ENCODE results near the gene IGSF21. TPM values are rescaled to one million over a fixed set of nuclear protein-coding genes. Genes with fewer than 3 reads are reported as not detected.

The IGSF21 gene
- total and polyA plus RNA-seq, 4 experiments from 2014 or later, result not detected

- H3K4me1 Mint-ChIP-seq, result no peaks in the 10 kb centered on the region
- H3K4me1 ChIP-seq (ENCODE audit: insufficient read depth, low read length), result no peaks in the 10 kb centered on the region
Observed at GRCh38 chr1:18409609-18410237, 302.1 kb downstream of the IGSF21 start.

GRCh38 chr1:18410407-18410806 lies 302.8 kb downstream of the IGSF21 start:
- POLR2A ChIA-PET (ENCODE audit: partially characterized antibody), result no interaction called here
- no peaks in the 10 kb centered on the region for H3K4me1 Mint-ChIP-seq
- peaks cover 7 to 12% of the 10 kb centered on the region in 2 donors for H3K27me3 Mint-ChIP-seq
- Histone ChIP-seq H3K4me3 (ENCODE audit: low read length in 2 of 2) (no peak overlapping the region), H3K36me3 (ENCODE audit: insufficient read depth, low read length) (no peaks in the 10 kb centered on the region), H3K27ac (ENCODE audit: low read depth, low read length) (no peak overlapping the region), H3K9me3 (ENCODE audit: control insufficient read depth in 1 of 2, low read length in 2 of 2) (peaks cover 0 to 5% of the 10 kb centered on the region in 2 donors), H3K4me1 (ENCODE audit: insufficient read depth, low read length) (no peaks in the 10 kb centered on the region), H3K27me3 (ENCODE audit: insufficient read depth, low read length) (no peaks in the 10 kb centered on the region)
- H3K36me3 Mint-ChIP-seq, result no peaks in the 10 kb centered on the region
- H3K4me3 Mint-ChIP-seq, result no peak overlapping the region
- no peak overlapping the region for H3K27ac Mint-ChIP-seq
- DNase-seq, result no peak
- intact Hi-C loops (cut with micrococcal nuclease), result no loop called here
- H3K9me3 Mint-ChIP-seq, result peaks cover 0 to 19% (median 12%) of the 10 kb centered on the region in 8 donors
- CTCF ChIA-PET (ENCODE audit: partially characterized antibody), result no interaction called here

More at GRCh38 chr1:18409609-18410237, 302.1 kb downstream of the IGSF21 start:
- H3K4me3 Mint-ChIP-seq, result no peak overlapping the region
- peaks cover 7 to 10% of the 10 kb centered on the region in 2 donors for H3K27me3 Mint-ChIP-seq
- intact Hi-C loops (cut with micrococcal nuclease), result no loop called here
- Histone ChIP-seq H3K27ac (ENCODE audit: low read depth, low read length) (no peak overlapping the region), H3K4me3 (ENCODE audit: low read length in 2 of 2) (no peak overlapping the region), H3K9me3 (ENCODE audit: control insufficient read depth in 1 of 2, low read length in 2 of 2) (peaks cover 0 to 5% of the 10 kb centered on the region in 2 donors), H3K27me3 (ENCODE audit: insufficient read depth, low read length) (no peaks in the 10 kb centered on the region), H3K36me3 (ENCODE audit: insufficient read depth, low read length) (no peaks in the 10 kb centered on the region)
- no peak overlapping the region for H3K27ac Mint-ChIP-seq
- ChIA-PET CTCF (ENCODE audit: partially characterized antibody) (no interaction called here), POLR2A (ENCODE audit: partially characterized antibody) (no interaction called here)
- no peaks in the 10 kb centered on the region for H3K36me3 Mint-ChIP-seq
- H3K9me3 Mint-ChIP-seq, result peaks cover 0 to 22% (median 12%) of the 10 kb centered on the region in 8 donors
- no peak for DNase-seq

- Histone ChIP-seq H3K27ac (ENCODE audit: low read depth, low read length) (no peak overlapping the region), H3K36me3 (ENCODE audit: insufficient read depth, low read length) (no peaks in the 10 kb centered on the region), H3K4me1 (ENCODE audit: insufficient read depth, low read length) (no peaks in the 10 kb centered on the region), H3K4me3 (ENCODE audit: low read length in 2 of 2) (no peak overlapping the region), H3K9me3 (ENCODE audit: control insufficient read depth in 1 of 2, low read length in 2 of 2) (peaks cover 0 to 5% of the 10 kb centered on the region in 2 donors), H3K27me3 (ENCODE audit: insufficient read depth, low read length) (no peaks in the 10 kb centered on the region)
- Mint-ChIP-seq H3K27ac (no peak overlapping the region), H3K36me3 (no peaks in the 10 kb centered on the region), H3K4me3 (peak overlapping the region in 1 of 8 donors; percentile 17), H3K27me3 (peaks cover 7 to 9% of the 10 kb centered on the region in 2 donors), H3K4me1 (no peaks in the 10 kb centered on the region), H3K9me3 (peaks cover 0 to 19% (median 12%) of the 10 kb centered on the region in 8 donors)
- intact Hi-C loops (cut with micrococcal nuclease), result no loop called here
- POLR2A ChIA-PET (ENCODE audit: partially characterized antibody), result no interaction called here
- CTCF ChIA-PET (ENCODE audit: partially characterized antibody), result no interaction called here
- DNase-seq, result no peak
Observed at GRCh38 chr1:18411321-18411720, 303.7 kb downstream of the IGSF21 start.

GRCh38 chr1:18411820-18412641 lies 304.4 kb downstream of the IGSF21 start:
- Histone ChIP-seq H3K36me3 (ENCODE audit: insufficient read depth, low read length) (no peaks in the 10 kb centered on the region), H3K27me3 (ENCODE audit: insufficient read depth, low read length) (no peaks in the 10 kb centered on the region), H3K27ac (ENCODE audit: low read depth, low read length) (no peak overlapping the region), H3K4me1 (ENCODE audit: insufficient read depth, low read length) (no peaks in the 10 kb centered on the region), H3K4me3 (ENCODE audit: low read length in 2 of 2) (no peak overlapping the region), H3K9me3 (ENCODE audit: control insufficient read depth in 1 of 2, low read length in 2 of 2) (peaks cover 0 to 5% of the 10 kb centered on the region in 2 donors)
- H3K27me3 Mint-ChIP-seq, result peaks cover 4 to 5% of the 10 kb centered on the region in 2 donors
- peaks cover 0 to 19% (median 10%) of the 10 kb centered on the region in 8 donors for H3K9me3 Mint-ChIP-seq
- intact Hi-C loops (cut with micrococcal nuclease), result no loop called here
- POLR2A ChIA-PET (ENCODE audit: partially characterized antibody), result no interaction called here
- H3K4me1 Mint-ChIP-seq, result no peaks in the 10 kb centered on the region
- DNase-seq, result no peak
- H3K27ac Mint-ChIP-seq, result no peak overlapping the region
- CTCF ChIA-PET (ENCODE audit: partially characterized antibody), result no interaction called here
- no peak overlapping the region for H3K4me3 Mint-ChIP-seq
- H3K36me3 Mint-ChIP-seq, result no peaks in the 10 kb centered on the region

GRCh38 chr1:18412882-18413353 lies 305.3 kb downstream of the IGSF21 start:
- no peak overlapping the region for H3K4me3 Mint-ChIP-seq
- DNase-seq, result no peak

GRCh38 chr1:18413541-18414305 lies 306.1 kb downstream of the IGSF21 start:
- intact Hi-C loops (cut with micrococcal nuclease), result no loop called here
- peaks cover 7% of the 10 kb centered on the region in 2 donors for H3K27me3 Mint-ChIP-seq
- Histone ChIP-seq H3K27me3 (ENCODE audit: insufficient read depth, low read length) (no peaks in the 10 kb centered on the region), H3K27ac (ENCODE audit: low read depth, low read length) (no peak overlapping the region), H3K9me3 (ENCODE audit: control insufficient read depth in 1 of 2, low read length in 2 of 2) (peaks cover 0 to 5% of the 10 kb centered on the region in 2 donors), H3K4me3 (ENCODE audit: low read length in 2 of 2) (no peak overlapping the region), H3K36me3 (ENCODE audit: insufficient read depth, low read length) (no peaks in the 10 kb centered on the region), H3K4me1 (ENCODE audit: insufficient read depth, low read length) (no peaks in the 10 kb centered on the region)
- ChIA-PET CTCF (ENCODE audit: partially characterized antibody) (no interaction called here), POLR2A (ENCODE audit: partially characterized antibody) (no interaction called here)
- H3K4me1 Mint-ChIP-seq, result no peaks in the 10 kb centered on the region
- H3K4me3 Mint-ChIP-seq, result no peak overlapping the region
- H3K27ac Mint-ChIP-seq, result no peak overlapping the region
- DNase-seq, result no peak
- peaks cover 0 to 19% (median 10%) of the 10 kb centered on the region in 8 donors for H3K9me3 Mint-ChIP-seq
- no peaks in the 10 kb centered on the region for H3K36me3 Mint-ChIP-seq

More at GRCh38 chr1:18412882-18413353, 305.3 kb downstream of the IGSF21 start:
- Mint-ChIP-seq H3K36me3 (no peaks in the 10 kb centered on the region), H3K27ac (no peak overlapping the region), H3K27me3 (peaks cover 4 to 5% of the 10 kb centered on the region in 2 donors), H3K9me3 (peaks cover 0 to 19% (median 10%) of the 10 kb centered on the region in 8 donors), H3K4me1 (no peaks in the 10 kb centered on the region)
- no peaks in the 10 kb centered on the region for H3K4me1 ChIP-seq (ENCODE audit: insufficient read depth, low read length)
- intact Hi-C loops (cut with micrococcal nuclease), result no loop called here
- H3K9me3 ChIP-seq (ENCODE audit: control insufficient read depth in 1 of 2, low read length in 2 of 2), result peaks cover 0 to 5% of the 10 kb centered on the region in 2 donors
- H3K27ac ChIP-seq (ENCODE audit: low read depth, low read length), result no peak overlapping the region
- H3K4me3 ChIP-seq (ENCODE audit: low read length in 2 of 2), result no peak overlapping the region
- ChIA-PET CTCF (ENCODE audit: partially characterized antibody) (no interaction called here), POLR2A (ENCODE audit: partially characterized antibody) (no interaction called here)
- no peaks in the 10 kb centered on the region for H3K36me3 ChIP-seq (ENCODE audit: insufficient read depth, low read length)
- no peaks in the 10 kb centered on the region for H3K27me3 ChIP-seq (ENCODE audit: insufficient read depth, low read length)

GRCh38 chr1:18414321-18414720 lies 306.7 kb downstream of the IGSF21 start:
- Mint-ChIP-seq H3K4me1 (no peaks in the 10 kb centered on the region), H3K36me3 (no peaks in the 10 kb centered on the region), H3K27me3 (peaks cover 7% of the 10 kb centered on the region in 2 donors), H3K27ac (no peak overlapping the region), H3K9me3 (peaks cover 0 to 19% (median 10%) of the 10 kb centered on the region in 8 donors), H3K4me3 (no peak overlapping the region)
- H3K9me3 ChIP-seq (ENCODE audit: control insufficient read depth in 1 of 2, low read length in 2 of 2), result peaks cover 0 to 5% of the 10 kb centered on the region in 2 donors
- POLR2A ChIA-PET (ENCODE audit: partially characterized antibody), result no interaction called here
- CTCF ChIA-PET (ENCODE audit: partially characterized antibody), result no interaction called here
- intact Hi-C loops (cut with micrococcal nuclease), result no loop called here
- H3K4me1 ChIP-seq (ENCODE audit: insufficient read depth, low read length), result no peaks in the 10 kb centered on the region
- no peaks in the 10 kb centered on the region for H3K36me3 ChIP-seq (ENCODE audit: insufficient read depth, low read length)
- H3K4me3 ChIP-seq (ENCODE audit: low read length in 2 of 2), result no peak overlapping the region
- no peak overlapping the region for H3K27ac ChIP-seq (ENCODE audit: low read depth, low read length)
- DNase-seq, result no peak
- H3K27me3 ChIP-seq (ENCODE audit: insufficient read depth, low read length), result no peaks in the 10 kb centered on the region

Data from CD4-positive, alpha-beta memory T cell (primary cell).